Measurements from ENCODE around the gene PIK3R4.

The PIK3R4 gene

DNA sequence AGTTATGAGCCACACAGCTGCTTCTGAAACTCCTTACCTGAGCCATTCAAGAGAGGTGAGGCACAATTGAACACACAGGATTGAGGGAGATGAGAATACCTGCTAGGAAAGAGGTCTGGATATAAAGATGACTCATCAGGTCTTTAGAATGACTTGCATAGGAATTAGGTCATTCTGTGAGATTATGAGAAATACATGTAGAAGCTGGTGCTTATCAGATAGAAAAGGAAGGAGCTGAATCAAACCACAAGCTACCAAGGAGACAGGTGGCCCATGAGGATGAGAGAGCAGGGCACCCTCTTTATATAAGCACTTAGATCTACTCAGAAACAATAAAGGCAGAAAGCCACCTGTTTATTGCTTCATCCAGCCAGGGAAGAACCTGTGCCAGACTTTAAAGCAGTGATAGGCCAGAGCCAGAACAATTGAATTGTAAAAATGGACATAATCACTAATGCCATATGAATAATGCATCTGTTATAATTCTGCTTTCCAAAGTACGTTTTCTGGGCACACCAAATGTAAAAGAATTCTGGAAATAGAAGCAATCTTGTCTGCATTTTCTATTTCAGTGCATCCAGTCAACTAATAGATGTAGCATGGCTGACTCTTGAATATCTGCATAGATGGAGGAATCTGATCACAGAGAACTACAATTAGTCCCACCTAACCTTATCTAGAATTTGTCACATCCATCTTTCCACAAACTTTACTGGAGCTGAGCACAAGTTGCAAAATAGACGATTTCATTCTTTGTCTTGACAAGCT, 74.9 kb downstream of the PIK3R4 start:
- TF ChIP-seq, protein P1, sequence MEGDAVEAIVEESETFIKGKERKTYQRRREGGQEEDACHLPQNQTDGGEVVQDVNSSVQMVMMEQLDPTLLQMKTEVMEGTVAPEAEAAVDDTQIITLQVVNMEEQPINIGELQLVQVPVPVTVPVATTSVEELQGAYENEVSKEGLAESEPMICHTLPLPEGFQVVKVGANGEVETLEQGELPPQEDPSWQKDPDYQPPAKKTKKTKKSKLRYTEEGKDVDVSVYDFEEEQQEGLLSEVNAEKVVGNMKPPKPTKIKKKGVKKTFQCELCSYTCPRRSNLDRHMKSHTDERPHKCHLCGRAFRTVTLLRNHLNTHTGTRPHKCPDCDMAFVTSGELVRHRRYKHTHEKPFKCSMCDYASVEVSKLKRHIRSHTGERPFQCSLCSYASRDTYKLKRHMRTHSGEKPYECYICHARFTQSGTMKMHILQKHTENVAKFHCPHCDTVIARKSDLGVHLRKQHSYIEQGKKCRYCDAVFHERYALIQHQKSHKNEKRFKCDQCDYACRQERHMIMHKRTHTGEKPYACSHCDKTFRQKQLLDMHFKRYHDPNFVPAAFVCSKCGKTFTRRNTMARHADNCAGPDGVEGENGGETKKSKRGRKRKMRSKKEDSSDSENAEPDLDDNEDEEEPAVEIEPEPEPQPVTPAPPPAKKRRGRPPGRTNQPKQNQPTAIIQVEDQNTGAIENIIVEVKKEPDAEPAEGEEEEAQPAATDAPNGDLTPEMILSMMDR (conservative IDR thresholded peaks at IDR 0.05), result no peak
- H3K27ac ChIP-seq, result no peak overlapping the region

DNA sequence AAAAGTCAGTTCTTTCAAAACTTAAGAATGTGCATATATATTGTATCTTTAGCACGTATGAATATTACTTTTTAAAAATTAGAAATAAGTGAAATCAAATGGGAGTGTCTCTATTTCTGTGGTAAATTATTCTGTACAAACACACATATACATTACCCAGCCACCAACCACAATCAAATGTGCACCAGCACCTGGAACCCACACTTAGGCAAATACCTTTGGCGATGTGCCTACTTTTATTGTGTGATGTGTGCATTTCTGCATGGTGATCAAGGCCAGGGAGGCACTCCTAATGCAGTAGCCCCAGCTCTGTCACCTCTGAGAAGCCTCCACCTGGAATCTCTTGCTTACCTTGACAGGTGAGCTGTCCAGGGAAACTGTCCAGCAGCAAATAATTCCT, 76.9 kb downstream of the PIK3R4 start:
- TF ChIP-seq, protein P1 (conservative IDR thresholded peaks at IDR 0.05), result no peak
- H3K27ac ChIP-seq, result no peak overlapping the region

DNA sequence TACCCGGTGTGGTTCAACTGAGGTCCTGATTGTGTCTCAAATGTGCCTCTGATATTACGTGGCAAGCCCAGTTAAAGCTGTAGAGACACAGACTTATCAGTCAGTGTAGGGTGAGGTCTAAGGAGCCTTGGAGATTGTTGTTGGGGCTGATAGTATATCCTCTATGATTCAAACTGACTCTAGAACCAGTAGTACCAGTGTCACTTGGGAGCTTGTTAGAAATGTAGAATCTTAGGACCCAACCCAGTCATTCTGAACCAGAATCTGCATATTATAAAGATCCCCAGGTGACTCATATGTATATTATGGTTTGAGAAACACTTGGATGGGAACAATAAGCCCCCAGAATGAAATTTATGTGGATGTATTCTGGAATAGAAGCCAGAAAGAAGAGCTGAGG, 83.5 kb downstream of the PIK3R4 start:
- TF ChIP-seq, protein P1 (conservative IDR thresholded peaks at IDR 0.05), result no peak
- no peak overlapping the region for H3K27ac ChIP-seq

DNA sequence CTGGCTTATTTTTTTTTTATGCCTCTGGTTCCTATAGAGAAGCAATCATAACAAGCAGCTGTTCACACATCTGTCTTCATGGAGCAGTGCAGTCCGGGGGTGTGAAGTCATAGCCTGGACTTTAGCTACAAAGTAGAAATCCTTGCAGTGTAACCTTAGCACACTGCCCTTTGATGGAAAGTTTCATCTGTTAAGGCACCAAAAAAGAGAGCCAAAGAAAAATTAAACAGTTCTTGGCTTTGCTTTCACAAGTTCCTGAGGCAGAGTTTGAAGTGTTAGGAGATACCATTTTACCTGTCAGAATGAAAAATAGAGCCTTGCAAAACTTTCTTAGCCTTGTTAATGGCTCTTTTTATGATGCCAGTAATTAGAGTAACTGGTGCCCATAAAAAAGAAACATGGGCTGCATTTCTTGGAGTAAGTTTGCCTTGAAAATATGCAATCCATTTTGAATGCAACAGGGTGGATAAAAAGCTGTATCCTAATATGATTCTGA, 84.1 kb downstream of the PIK3R4 start:
- TF ChIP-seq, protein P1 (conservative IDR thresholded peaks at IDR 0.05), result no peak

DNA sequence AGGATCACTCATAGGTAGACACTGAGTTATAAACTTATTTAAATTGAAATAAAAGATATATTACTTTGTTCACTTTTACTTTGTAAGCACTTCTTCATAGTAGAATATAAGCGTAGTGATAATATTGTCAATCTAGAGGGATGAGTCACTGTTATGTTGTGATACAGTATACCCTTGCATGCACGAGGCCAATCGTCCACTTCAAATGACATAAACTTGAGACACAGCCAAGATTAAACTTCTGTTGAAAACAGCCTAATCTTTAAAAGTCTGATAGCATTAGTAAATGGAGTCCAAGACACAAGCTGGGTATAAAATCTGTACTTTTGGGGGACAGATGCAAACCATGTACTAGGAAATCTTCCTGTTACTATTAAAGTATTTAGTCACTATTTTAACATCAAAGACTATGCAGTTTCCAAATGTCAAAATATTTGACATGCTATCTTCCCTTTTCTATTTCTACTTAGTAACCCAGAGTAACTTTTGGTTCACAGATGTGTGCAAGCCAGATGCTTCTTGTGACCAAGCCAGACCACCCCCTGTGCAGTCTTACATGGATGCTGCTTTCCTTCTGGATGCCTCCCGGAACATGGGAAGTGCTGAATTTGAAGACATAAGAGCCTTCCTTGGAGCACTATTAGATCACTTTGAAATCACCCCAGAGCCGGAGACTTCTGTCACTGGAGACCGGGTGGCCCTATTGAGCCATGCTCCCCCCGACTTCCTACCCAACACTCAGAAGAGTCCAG, 85.3 kb downstream of the PIK3R4 start:
- no peak overlapping the region for H3K27ac ChIP-seq

More for the DNA sequence above, 84.1 kb downstream of the PIK3R4 start:
- no peak overlapping the region for H3K27ac ChIP-seq

DNA sequence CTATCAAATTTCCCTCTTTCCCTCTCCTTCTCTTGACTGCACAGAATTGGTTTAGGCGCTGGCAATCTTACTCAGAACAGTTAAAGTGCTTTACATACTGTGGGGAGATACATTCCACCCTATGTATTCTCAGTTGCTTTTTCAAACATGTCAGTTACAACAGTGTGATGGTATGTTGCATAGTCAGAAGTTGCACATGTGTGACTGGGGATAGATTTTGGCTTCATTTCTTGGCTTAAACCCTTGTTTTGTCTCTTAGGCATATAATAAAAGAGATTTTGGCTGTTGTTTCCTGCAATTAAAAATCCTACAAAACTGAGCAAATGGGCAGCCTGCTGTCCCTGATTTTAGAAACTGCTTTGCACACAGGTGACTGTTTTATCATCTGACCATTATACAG, 86.7 kb downstream of the PIK3R4 start:
- peak overlapping the region; percentile 20; the same call in 1 of the 2 replicates for H3K27ac ChIP-seq
- TF ChIP-seq, protein P1 (conservative IDR thresholded peaks at IDR 0.05), result no peak

More for the DNA sequence above, 85.3 kb downstream of the PIK3R4 start:
- TF ChIP-seq, protein P1 (conservative IDR thresholded peaks at IDR 0.05), result no peak

DNA sequence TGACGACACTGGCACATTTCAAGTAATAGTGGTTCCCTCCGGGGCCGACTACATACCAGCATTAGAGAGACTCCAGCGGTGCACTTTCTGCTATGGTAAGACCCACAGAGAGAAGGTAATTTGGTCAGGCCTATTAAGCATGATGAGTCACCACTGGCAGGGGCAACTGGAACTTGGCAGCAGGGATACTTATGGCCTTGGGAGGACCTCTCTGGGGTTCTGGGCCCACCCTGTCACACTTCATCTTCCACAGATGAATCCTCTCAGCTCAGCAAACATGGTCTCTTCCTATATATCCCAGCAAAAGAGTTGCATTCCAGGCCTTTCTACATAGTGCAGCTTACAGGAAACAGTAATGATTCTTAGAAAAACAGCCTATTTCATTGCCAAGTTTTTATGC, 88.0 kb downstream of the PIK3R4 start:
- TF ChIP-seq, protein P1 (conservative IDR thresholded peaks at IDR 0.05), result no peak
- H3K27ac ChIP-seq, result no peak overlapping the region
